GM18526 (cell line): ENCODE measurements around the gene NLRP13.

Experiments
- POLR2A ChIP-seq: IDR thresholded peaks from 3 replicates; pipeline ENCODE4 v1.6.1; 2011; ENCODE audit not compliant: insufficient read length; ENCODE audit errors: extremely low read depth

Gene NLRP13

GRCh38 chr19:55909801-55910200 is 22.3 kb downstream of the NLRP13 start:
- TF ChIP-seq POLR2A: no peak

- no peak for TF ChIP-seq POLR2A
These were observed 24.4 kb downstream of the NLRP13 start for GRCh38 chr19:55907746-55908145.

- no peak for TF ChIP-seq POLR2A
These were observed 24.9 kb downstream of the NLRP13 start for GRCh38 chr19:55907286-55907685.

GRCh38 chr19:55902080-55902751 is 29.9 kb downstream of the NLRP13 start:
- TF ChIP-seq POLR2A: no peak

- TF ChIP-seq POLR2A: no peak
These were observed 30.6 kb downstream of the NLRP13 start for GRCh38 chr19:55901369-55902079.

- TF ChIP-seq POLR2A: no peak
These were observed 33.2 kb downstream of the NLRP13 start for GRCh38 chr19:55898911-55899310.

GRCh38 chr19:55882626-55883025 is 49.5 kb downstream of the NLRP13 start:
- no peak for TF ChIP-seq POLR2A

- no peak for TF ChIP-seq POLR2A
These were observed 54.9 kb downstream of the NLRP13 start for GRCh38 chr19:55877211-55877610.

GRCh38 chr19:55870736-55871135 is 61.4 kb downstream of the NLRP13 start:
- no peak for TF ChIP-seq POLR2A

- TF ChIP-seq POLR2A: no peak
These were observed 65.0 kb downstream of the NLRP13 start for GRCh38 chr19:55867101-55867500.

- no peak for TF ChIP-seq POLR2A
These were observed 65.6 kb downstream of the NLRP13 start for GRCh38 chr19:55866521-55866920.

- TF ChIP-seq POLR2A: no peak
These were observed 73.2 kb downstream of the NLRP13 start for GRCh38 chr19:55858969-55859368.

- no peak for TF ChIP-seq POLR2A
These were observed 73.7 kb downstream of the NLRP13 start for GRCh38 chr19:55858401-55858800.

- TF ChIP-seq POLR2A: no peak
These were observed 74.2 kb downstream of the NLRP13 start for GRCh38 chr19:55857974-55858373.

GRCh38 chr19:55857149-55857548 is 75.0 kb downstream of the NLRP13 start:
- no peak for TF ChIP-seq POLR2A

GRCh38 chr19:55855160-55855559 is 77.0 kb downstream of the NLRP13 start:
- no peak for TF ChIP-seq POLR2A
